ENCODE results near the gene SECTM1.

DNA sequence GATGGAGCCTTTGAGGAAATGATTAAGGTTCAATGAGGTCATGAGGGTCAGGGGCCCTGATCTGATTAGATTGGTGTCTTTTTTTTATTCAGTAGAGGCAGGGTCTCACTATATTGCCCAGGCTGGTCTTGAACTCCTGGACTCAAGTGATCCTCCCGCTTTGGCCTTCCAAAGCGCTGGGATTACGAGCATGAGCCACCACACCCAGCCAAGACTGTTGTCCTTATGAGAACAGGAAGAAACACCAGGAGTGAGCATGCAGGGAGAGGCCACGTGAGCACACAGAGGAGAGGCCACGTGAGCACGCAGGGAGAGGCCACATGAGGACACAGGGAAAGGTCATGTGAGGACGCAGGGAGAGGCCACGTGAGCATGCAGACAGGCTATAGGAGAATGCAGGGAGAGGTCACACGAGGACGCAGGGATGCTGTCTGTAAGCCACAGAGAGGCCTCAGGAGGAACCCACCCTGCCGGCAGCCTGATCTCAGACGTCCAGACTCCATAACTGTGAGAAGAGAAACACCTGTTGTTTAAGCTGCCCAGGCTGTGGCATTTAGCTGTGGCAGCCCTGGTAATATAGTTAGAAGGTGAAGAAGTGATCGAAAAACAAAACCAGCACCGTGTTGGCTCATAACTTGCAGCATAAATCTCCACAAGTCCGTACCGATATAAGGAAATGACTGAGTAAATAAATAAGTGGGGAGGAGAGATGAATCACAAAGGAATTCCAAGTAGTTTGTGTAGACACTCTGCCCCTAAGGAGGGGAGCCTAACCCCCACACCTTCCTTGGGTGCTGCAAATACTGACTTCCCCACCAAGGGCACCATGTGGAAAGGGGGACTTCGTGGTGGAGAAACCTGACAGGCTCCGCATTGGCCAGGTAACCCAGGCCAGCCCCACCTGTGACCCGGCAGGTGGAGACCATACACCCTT is 45.4 kb downstream of the SECTM1 start:
- TF ChIP-seq, protein P1, sequence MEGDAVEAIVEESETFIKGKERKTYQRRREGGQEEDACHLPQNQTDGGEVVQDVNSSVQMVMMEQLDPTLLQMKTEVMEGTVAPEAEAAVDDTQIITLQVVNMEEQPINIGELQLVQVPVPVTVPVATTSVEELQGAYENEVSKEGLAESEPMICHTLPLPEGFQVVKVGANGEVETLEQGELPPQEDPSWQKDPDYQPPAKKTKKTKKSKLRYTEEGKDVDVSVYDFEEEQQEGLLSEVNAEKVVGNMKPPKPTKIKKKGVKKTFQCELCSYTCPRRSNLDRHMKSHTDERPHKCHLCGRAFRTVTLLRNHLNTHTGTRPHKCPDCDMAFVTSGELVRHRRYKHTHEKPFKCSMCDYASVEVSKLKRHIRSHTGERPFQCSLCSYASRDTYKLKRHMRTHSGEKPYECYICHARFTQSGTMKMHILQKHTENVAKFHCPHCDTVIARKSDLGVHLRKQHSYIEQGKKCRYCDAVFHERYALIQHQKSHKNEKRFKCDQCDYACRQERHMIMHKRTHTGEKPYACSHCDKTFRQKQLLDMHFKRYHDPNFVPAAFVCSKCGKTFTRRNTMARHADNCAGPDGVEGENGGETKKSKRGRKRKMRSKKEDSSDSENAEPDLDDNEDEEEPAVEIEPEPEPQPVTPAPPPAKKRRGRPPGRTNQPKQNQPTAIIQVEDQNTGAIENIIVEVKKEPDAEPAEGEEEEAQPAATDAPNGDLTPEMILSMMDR (IDR thresholded peaks at IDR 0.05 in 4 of 5, conservative IDR thresholded peaks at IDR 0.05 in 1 of 5): no peak
- TF ChIP-seq POLR2A (IDR thresholded peaks at IDR 0.05): peak in 1 of 2 donors; percentile 28

Measured in gastrocnemius medialis (tissue), 4 donors.